Activated CD8-positive, alpha-beta T cell treated with anti-CD3 and anti-CD28 coated beads for 36 hours (primary cell): ENCODE measurements around the gene PGS1. TPM values are rescaled to one million over a fixed set of nuclear protein-coding genes. Genes with fewer than 3 reads are reported as not detected.

Experiments
- ATAC-seq: fragments of 200-7000 bp; cut with Tn5 transposase; one replicate; pipeline ENCODE4 v1.10.0; 2021; ENCODE audit warnings: mild to moderate bottlenecking, moderate library complexity
- CTCF ChIA-PET: fragments of 350-600 bp; sonication (Branson Sonifier 250); formaldehyde crosslinking; loops from one replicate; lab custom pipeline; 2021; ENCODE audit warnings: antibody characterized with exemption; lab: Charles Lee
- POLR2A ChIA-PET: fragments of 350-600 bp; sonication (Branson Sonifier 250); formaldehyde crosslinking; loops from one replicate; lab custom pipeline; 2021; ENCODE audit warnings: antibody characterized with exemption; lab: Charles Lee
- DNase-seq: peaks from one replicate; pipeline ENCODE4 v3.0.0-alpha.2; 2020
- H3K27ac Mint-ChIP-seq: one replicate; pipeline ENCODE4 v1.8.0; 2021; ENCODE audit warnings: mild to moderate bottlenecking, mixed read lengths
- H3K27me3 Mint-ChIP-seq: one replicate; pipeline ENCODE4 v1.8.0; 2021; ENCODE audit warnings: mixed read lengths
- H3K36me3 Mint-ChIP-seq: one replicate; pipeline ENCODE4 v1.8.0; 2021; ENCODE audit warnings: low read depth, mixed read lengths
- H3K4me1 Mint-ChIP-seq: one replicate; pipeline ENCODE4 v1.8.0; 2021; ENCODE audit warnings: low read depth, mixed read lengths
- H3K4me3 Mint-ChIP-seq: one replicate; pipeline ENCODE4 v1.8.0; 2021; ENCODE audit warnings: mild to moderate bottlenecking, moderate library complexity, mixed read lengths
- H3K9me3 Mint-ChIP-seq: one replicate; pipeline ENCODE4 v1.8.0; 2021; ENCODE audit warnings: mixed read lengths
- CTCF ChIP-seq: fragments of 200-600 bp; IDR thresholded peaks from one replicate; pipeline ENCODE4 v1.8.0; 2022; ENCODE audit warnings: antibody characterized with exemption, mild to moderate bottlenecking
- intact Hi-C: fragments of 100-400 bp; cut with micrococcal nuclease; formaldehyde crosslinking; loops from one replicate; pipeline ENCODE4 v1.10.0; 2022
- total RNA-seq, 2 experiments: library from RNA; stranded (reverse); gene quantifications; one replicate each; pipeline ENCODE4 v1.2.3, GENCODE V29; 2021

PGS1 gene
- total RNA-seq, 2 experiments from 2014 or later, result 42.1 to 43.3 TPM

GRCh38 chr17:78418326-78419026, 40.0 kb downstream of the PGS1 start:
- H3K4me1 Mint-ChIP-seq, result peaks cover 48% of the 10 kb centered on the region
- peaks cover 29% of the 10 kb centered on the region for H3K36me3 Mint-ChIP-seq
- no peak overlapping the region for H3K27ac Mint-ChIP-seq
- TF ChIP-seq CTCF, result no peak
- intact Hi-C loops, result no loop called here
- ChIA-PET POLR2A (interaction anchor here (0.6 to 3.4 kb wide), 5 partner anchors 15 to 59 kb away, joined by 3 to 19 read pairs (median 3); partner anchors contain the start of gene SOCS3), CTCF (interaction anchor here (0.8 to 1.7 kb wide), 5 partner anchors 27 to 167 kb away, joined by 3 to 9 read pairs (median 3); no protein-coding TSS in a partner anchor)
- ATAC-seq, result no peak
- DNase-seq, result no peak
- H3K4me3 Mint-ChIP-seq, result no peak overlapping the region
- no peaks in the 10 kb centered on the region for H3K9me3 Mint-ChIP-seq
- H3K27me3 Mint-ChIP-seq, result no peaks in the 10 kb centered on the region

GRCh38 chr17:78419970-78420815, 41.7 kb downstream of the PGS1 start:
- H3K4me1 Mint-ChIP-seq, result peaks cover 31% of the 10 kb centered on the region
- POLR2A ChIA-PET, result interaction anchor here (1.2 to 1.5 kb wide), 2 partner anchors 16 to 59 kb away, joined by 3 to 5 read pairs; no protein-coding TSS in a partner anchor
- CTCF ChIA-PET, result interaction anchor here (0.9 to 6.9 kb wide), 5 partner anchors 14 to 446 kb away, joined by 3 to 99 read pairs (median 9); no protein-coding TSS in a partner anchor
- no peak overlapping the region for H3K4me3 Mint-ChIP-seq
- no peaks in the 10 kb centered on the region for H3K9me3 Mint-ChIP-seq
- H3K27ac Mint-ChIP-seq, result no peak overlapping the region
- H3K27me3 Mint-ChIP-seq, result no peaks in the 10 kb centered on the region
- DNase-seq (no peak), ATAC-seq (no peak)
- H3K36me3 Mint-ChIP-seq, result peaks cover 32% of the 10 kb centered on the region
- intact Hi-C loops, result loop anchor here (5.0 kb wide), 2 partner anchors 58 to 168 kb away; partner anchors contain the start of gene SOCS3
- TF ChIP-seq CTCF, result no peak

GRCh38 chr17:78421084-78421533, 42.7 kb downstream of the PGS1 start:
- Mint-ChIP-seq H3K27me3 (no peaks in the 10 kb centered on the region), H3K4me3 (no peak overlapping the region), H3K4me1 (peaks cover 22% of the 10 kb centered on the region), H3K27ac (no peak overlapping the region), H3K9me3 (no peaks in the 10 kb centered on the region), H3K36me3 (peaks cover 28% of the 10 kb centered on the region)
- no peak for ATAC-seq
- intact Hi-C loops, result loop anchor here (5.0 kb wide), 2 partner anchors 59 to 169 kb away; partner anchors contain the start of gene SOCS3
- ChIA-PET POLR2A (interaction anchor here (1.0 to 1.5 kb wide), 4 partner anchors 15 to 168 kb away, joined by 3 to 5 read pairs (median 4); no protein-coding TSS in a partner anchor), CTCF (interaction anchor here (0.7 to 6.9 kb wide), 23 partner anchors 9 to 445 kb away, joined by 3 to 99 read pairs (median 6); partner anchors contain the start of gene PGS1)
- no peak for TF ChIP-seq CTCF
- no peak for DNase-seq

- DNase-seq (peak; percentile 79), ATAC-seq (peak; percentile 96)
- no peaks in the 10 kb centered on the region for H3K9me3 Mint-ChIP-seq
- H3K27me3 Mint-ChIP-seq, result no peaks in the 10 kb centered on the region
- peaks cover 20% of the 10 kb centered on the region for H3K4me1 Mint-ChIP-seq
- no peak overlapping the region for H3K4me3 Mint-ChIP-seq
- H3K27ac Mint-ChIP-seq, result no peak overlapping the region
- TF ChIP-seq CTCF, result peak; percentile 96
- intact Hi-C loops, result loop anchor here (5.0 kb wide), 2 partner anchors 59 to 169 kb away; partner anchors contain the start of gene SOCS3
- CTCF ChIA-PET, result interaction anchor here (0.6 to 6.9 kb wide), 35 partner anchors 9 to 444 kb away, joined by 3 to 99 read pairs (median 5); partner anchors contain the start of gene PGS1
- peaks cover 26% of the 10 kb centered on the region for H3K36me3 Mint-ChIP-seq
- POLR2A ChIA-PET, result interaction anchor here (1.0 to 1.5 kb wide), 4 partner anchors 14 to 169 kb away, joined by 3 to 5 read pairs (median 4); no protein-coding TSS in a partner anchor
These were observed 43.3 kb downstream of the PGS1 start for GRCh38 chr17:78421534-78422266.
